Vagina (tissue), 2 donors: ENCODE results near the gene RNF144A. TPM values are rescaled to one million over a fixed set of nuclear protein-coding genes. Genes with fewer than 3 reads are reported as not detected.

ENCODE experiments used
- DNase-seq, 2 donors: peaks; one replicate each; pipeline ENCODE4 v3.0.0-alpha.2; 2017; ENCODE audit errors: extremely low spot score in 2 of 2
- H3K27ac ChIP-seq: fragments of 200-600 bp; sonication (generic); one replicate; pipeline ENCODE4 v1.5.1; 2019
- H3K27me3 ChIP-seq: fragments of 200-600 bp; sonication (generic); one replicate; pipeline ENCODE4 v1.5.1; 2019
- H3K36me3 ChIP-seq, 2 donors: fragments of 200-600 bp; sonication (generic); one replicate each; pipeline ENCODE4 v1.5.1; 2017 to 2019
- H3K4me1 ChIP-seq: fragments of 200-600 bp; sonication (generic); one replicate; pipeline ENCODE4 v1.5.1; 2019
- H3K4me3 ChIP-seq, 2 donors: fragments of 200-600 bp; sonication (generic); 1 replicate in 1 of 2; 2 replicates in 1 of 2; pipeline ENCODE4 v1.5.1; 2016 to 2019
- H3K9me3 ChIP-seq: fragments of 200-600 bp; sonication (generic); one replicate; pipeline ENCODE4 v1.5.1; 2019
- CTCF ChIP-seq, 3 experiments: fragments of 450-650 bp in 2 of 3; fragments of 200-600 bp in 1 of 3; sonication (generic) in 1 of 3; IDR thresholded peaks; one replicate each; pipeline ENCODE4 v1.5.1; 2017 to 2019; ENCODE audit warnings: antibody characterized with exemption in 3 of 3, mild to moderate bottlenecking in 2 of 3, moderate library complexity in 2 of 3
- POLR2A ChIP-seq, 2 donors: fragments of 450-650 bp; IDR thresholded peaks; one replicate each; pipeline ENCODE4 v1.6.1; 2017; ENCODE audit warnings: antibody characterized with exemption in 2 of 2, mild to moderate bottlenecking in 2 of 2, moderate library complexity in 2 of 2
- POLR2AphosphoS5 ChIP-seq, 2 donors: sonication (generic); formaldehyde crosslinking; IDR thresholded peaks; one replicate each; pipeline ENCODE4 v1.9.0; 2017; ENCODE audit warnings: antibody characterized with exemption in 2 of 2, mild to moderate bottlenecking in 2 of 2, low read depth in 1 of 2; ENCODE audit not compliant: insufficient read depth in 1 of 2
- intact Hi-C: fragments of 100-400 bp; cut with DNase I; formaldehyde crosslinking; loops from one replicate; pipeline ENCODE4 v1.15.1; 2023
- total RNA-seq: library from RNA; depleted of rRNA; stranded (reverse); fragments of >200 nt; gene quantifications from one replicate; pipeline ENCODE4 v1.2.3, GENCODE V29; 2016

Gene RNF144A
- total RNA-seq, 1 donor from 2014 or later, result 17.2 TPM

- H3K27me3 ChIP-seq, result no peaks in the 10 kb centered on the region
- no peak overlapping the region for H3K4me3 ChIP-seq
- DNase-seq, result no peak
- no peaks in the 10 kb centered on the region for H3K9me3 ChIP-seq
- H3K4me1 ChIP-seq, result peaks cover 36% of the 10 kb centered on the region
- TF ChIP-seq POLR2A (IDR thresholded peaks at IDR 0.05) (no peak), POLR2AphosphoS5 (IDR thresholded peaks at IDR 0.05; ENCODE audit: insufficient read depth in 1 of 2, low read depth in 1 of 2) (no peak), CTCF (IDR thresholded peaks at IDR 0.05) (no peak)
- H3K36me3 ChIP-seq, result peaks cover 0 to 15% of the 10 kb centered on the region in 2 donors
- H3K27ac ChIP-seq, result no peak overlapping the region
- intact Hi-C loops, result no loop called here
Observed at GRCh38 chr2:7025082-7025481, 107.9 kb downstream of the RNF144A start.

- no peak for DNase-seq
- intact Hi-C loops, result no loop called here
- H3K27me3 ChIP-seq, result no peaks in the 10 kb centered on the region
- peak overlapping the region; percentile 46 for H3K27ac ChIP-seq
- H3K36me3 ChIP-seq, result peaks cover 0 to 9% of the 10 kb centered on the region in 2 donors
- H3K4me3 ChIP-seq, result no peak overlapping the region
- no peaks in the 10 kb centered on the region for H3K9me3 ChIP-seq
- peaks cover 36% of the 10 kb centered on the region for H3K4me1 ChIP-seq
- no peak for TF ChIP-seq POLR2AphosphoS5 (IDR thresholded peaks at IDR 0.05; ENCODE audit: insufficient read depth in 1 of 2, low read depth in 1 of 2)
- TF ChIP-seq CTCF (IDR thresholded peaks at IDR 0.05), result no peak
- TF ChIP-seq POLR2A (IDR thresholded peaks at IDR 0.05), result no peak
Observed at GRCh38 chr2:7026742-7027141, 109.5 kb downstream of the RNF144A start.

GRCh38 chr2:7027411-7027810 lies 110.2 kb downstream of the RNF144A start:
- no peak for DNase-seq
- Histone ChIP-seq H3K4me1 (peaks cover 36% of the 10 kb centered on the region), H3K36me3 (peaks cover 0 to 13% of the 10 kb centered on the region in 2 donors), H3K4me3 (no peak overlapping the region), H3K9me3 (no peaks in the 10 kb centered on the region), H3K27me3 (no peaks in the 10 kb centered on the region), H3K27ac (peak overlapping the region; percentile 46)
- intact Hi-C loops, result no loop called here
- TF ChIP-seq POLR2A (IDR thresholded peaks at IDR 0.05), result no peak
- TF ChIP-seq POLR2AphosphoS5 (IDR thresholded peaks at IDR 0.05; ENCODE audit: insufficient read depth in 1 of 2, low read depth in 1 of 2), result no peak
- no peak for TF ChIP-seq CTCF (IDR thresholded peaks at IDR 0.05)

GRCh38 chr2:7027956-7028655 lies 110.9 kb downstream of the RNF144A start:
- peaks cover 0 to 20% of the 10 kb centered on the region in 2 donors for H3K36me3 ChIP-seq
- no peaks in the 10 kb centered on the region for H3K27me3 ChIP-seq
- no peak overlapping the region for H3K4me3 ChIP-seq
- DNase-seq, result no peak
- peaks cover 30% of the 10 kb centered on the region for H3K4me1 ChIP-seq
- intact Hi-C loops, result no loop called here
- peak overlapping the region; percentile 46 for H3K27ac ChIP-seq
- TF ChIP-seq POLR2A (IDR thresholded peaks at IDR 0.05) (no peak), POLR2AphosphoS5 (IDR thresholded peaks at IDR 0.05; ENCODE audit: insufficient read depth in 1 of 2, low read depth in 1 of 2) (no peak), CTCF (IDR thresholded peaks at IDR 0.05) (no peak)
- no peaks in the 10 kb centered on the region for H3K9me3 ChIP-seq

- intact Hi-C loops, result no loop called here
- no peak for TF ChIP-seq POLR2AphosphoS5 (IDR thresholded peaks at IDR 0.05; ENCODE audit: insufficient read depth in 1 of 2, low read depth in 1 of 2)
- no peak for TF ChIP-seq POLR2A (IDR thresholded peaks at IDR 0.05)
- no peak for TF ChIP-seq CTCF (IDR thresholded peaks at IDR 0.05)
- Histone ChIP-seq H3K27me3 (no peaks in the 10 kb centered on the region), H3K36me3 (peaks cover 0 to 20% of the 10 kb centered on the region in 2 donors), H3K4me1 (peaks cover 28% of the 10 kb centered on the region), H3K27ac (no peak overlapping the region), H3K4me3 (no peak overlapping the region), H3K9me3 (no peaks in the 10 kb centered on the region)
- DNase-seq, result no peak
Observed at GRCh38 chr2:7028846-7029245, 111.6 kb downstream of the RNF144A start.
